Measurements from ENCODE around the gene CXCL16. TPM values are rescaled to one million over a fixed set of nuclear protein-coding genes. Genes with fewer than 3 reads are reported as not detected.
"Not testable (repeated sequence)": the region's sequence is repeated elsewhere in the genome, so short reads cannot be mapped to it uniquely, and the experiment has no call there.

The CXCL16 gene
- polyA plus RNA-seq, 3 donors, result 11.0 to 13.8 (median 11.5) TPM

GRCh38 chr17:4722678-4723240, 17.0 kb downstream of the CXCL16 start:
- DNase-seq (ENCODE audit: low read depth in 3 of 3, low spot score in 2 of 3), result no peak

GRCh38 chr17:4721203-4722135, 18.3 kb downstream of the CXCL16 start:
- no peak for DNase-seq (ENCODE audit: low read depth in 3 of 3, low spot score in 2 of 3)

- DNase-seq (ENCODE audit: low read depth in 3 of 3, low spot score in 2 of 3), result no peak
Observed at GRCh38 chr17:4720787-4721186, 18.9 kb downstream of the CXCL16 start.

GRCh38 chr17:4719684-4720221, 20.0 kb downstream of the CXCL16 start:
- no peak for DNase-seq (ENCODE audit: low read depth in 3 of 3, low spot score in 2 of 3)

- DNase-seq (ENCODE audit: low read depth in 3 of 3, low spot score in 2 of 3), result no peak
Observed at GRCh38 chr17:4719146-4719545, 20.6 kb downstream of the CXCL16 start.

GRCh38 chr17:4718276-4718675, 21.5 kb downstream of the CXCL16 start:
- DNase-seq (ENCODE audit: low read depth in 3 of 3, low spot score in 2 of 3), result no peak

- DNase-seq (ENCODE audit: low read depth in 3 of 3, low spot score in 2 of 3), result no peak
Observed at GRCh38 chr17:4717791-4718190, 21.9 kb downstream of the CXCL16 start.

GRCh38 chr17:4716081-4716480, 23.6 kb downstream of the CXCL16 start:
- no peak for DNase-seq (ENCODE audit: low read depth in 3 of 3, low spot score in 2 of 3)

GRCh38 chr17:4715063-4715744, 24.5 kb downstream of the CXCL16 start:
- no peak for DNase-seq (ENCODE audit: low read depth in 3 of 3, low spot score in 2 of 3)

- not testable (repeated sequence) for DNase-seq (ENCODE audit: low read depth in 3 of 3, low spot score in 2 of 3)
Observed at GRCh38 chr17:4714340-4715062, 25.2 kb downstream of the CXCL16 start.

GRCh38 chr17:4712526-4712925, 27.2 kb downstream of the CXCL16 start:
- DNase-seq (ENCODE audit: low read depth in 3 of 3, low spot score in 2 of 3), result no peak

GRCh38 chr17:4711661-4712181, 28.0 kb downstream of the CXCL16 start:
- no peak for DNase-seq (ENCODE audit: low read depth in 3 of 3, low spot score in 2 of 3)

GRCh38 chr17:4710693-4711634, 28.8 kb downstream of the CXCL16 start:
- DNase-seq (ENCODE audit: low read depth in 3 of 3, low spot score in 2 of 3), result no peak

- peak; percentile 94 to 97 (median 97) for DNase-seq (ENCODE audit: low read depth in 3 of 3, low spot score in 2 of 3)
Observed at GRCh38 chr17:4709794-4710692, 29.7 kb downstream of the CXCL16 start, which contains the start of gene ARRB2. Gene ARRB2 (plus strand): TSS chr17:4710632. CDS start chr17:4710722, 90 bp downstream.

GRCh38 chr17:4708436-4708835, 31.3 kb downstream of the CXCL16 start:
- no peak for DNase-seq (ENCODE audit: low read depth in 3 of 3, low spot score in 2 of 3)

- DNase-seq (ENCODE audit: low read depth in 3 of 3, low spot score in 2 of 3), result no peak
Observed at GRCh38 chr17:4706121-4706520, 33.6 kb downstream of the CXCL16 start.

GRCh38 chr17:4704991-4705390, 34.7 kb downstream of the CXCL16 start:
- no peak for DNase-seq (ENCODE audit: low read depth in 3 of 3, low spot score in 2 of 3)

- DNase-seq (ENCODE audit: low read depth in 3 of 3, low spot score in 2 of 3), result not testable (repeated sequence)
Observed at GRCh38 chr17:4704574-4704907, 35.2 kb downstream of the CXCL16 start.

Measured in right renal cortex interstitium (tissue), 3 donors.